ENCODE data around the gene TBC1D30.

Gene TBC1D30

DNA sequence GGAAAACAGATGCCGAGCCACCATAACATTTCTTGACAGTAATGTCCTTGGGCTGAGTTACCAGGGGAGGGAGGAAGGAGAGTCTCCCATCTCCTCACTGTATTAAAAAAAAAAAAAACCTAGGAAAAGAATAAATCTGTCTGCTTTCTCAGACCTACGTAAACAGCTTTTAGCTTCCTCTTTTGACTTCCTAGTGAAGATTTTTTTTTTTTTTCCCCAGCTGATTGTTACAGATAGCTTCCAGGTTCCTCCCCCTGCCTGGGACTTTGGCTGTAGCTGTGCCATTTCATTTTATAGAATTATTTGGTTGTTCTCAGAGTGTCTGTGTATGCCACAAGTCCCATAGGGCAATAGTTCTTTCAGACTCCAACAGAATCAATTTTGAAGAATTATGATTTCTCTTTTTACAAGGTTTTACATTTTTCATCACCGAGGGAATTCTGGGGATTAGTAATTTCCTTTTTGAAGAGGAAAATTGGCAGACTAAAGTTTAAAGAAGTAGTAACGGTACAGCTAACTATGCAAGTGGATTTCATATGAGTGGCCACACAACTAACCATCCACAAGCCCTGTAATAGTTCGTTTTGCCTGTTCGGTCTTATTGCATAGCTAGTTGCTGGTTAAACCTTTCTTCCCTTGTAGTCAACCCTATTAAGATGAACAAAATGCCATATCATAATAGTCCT is 42.1 kb upstream of the TBC1D30 start:
- TF ChIP-seq, protein P1, sequence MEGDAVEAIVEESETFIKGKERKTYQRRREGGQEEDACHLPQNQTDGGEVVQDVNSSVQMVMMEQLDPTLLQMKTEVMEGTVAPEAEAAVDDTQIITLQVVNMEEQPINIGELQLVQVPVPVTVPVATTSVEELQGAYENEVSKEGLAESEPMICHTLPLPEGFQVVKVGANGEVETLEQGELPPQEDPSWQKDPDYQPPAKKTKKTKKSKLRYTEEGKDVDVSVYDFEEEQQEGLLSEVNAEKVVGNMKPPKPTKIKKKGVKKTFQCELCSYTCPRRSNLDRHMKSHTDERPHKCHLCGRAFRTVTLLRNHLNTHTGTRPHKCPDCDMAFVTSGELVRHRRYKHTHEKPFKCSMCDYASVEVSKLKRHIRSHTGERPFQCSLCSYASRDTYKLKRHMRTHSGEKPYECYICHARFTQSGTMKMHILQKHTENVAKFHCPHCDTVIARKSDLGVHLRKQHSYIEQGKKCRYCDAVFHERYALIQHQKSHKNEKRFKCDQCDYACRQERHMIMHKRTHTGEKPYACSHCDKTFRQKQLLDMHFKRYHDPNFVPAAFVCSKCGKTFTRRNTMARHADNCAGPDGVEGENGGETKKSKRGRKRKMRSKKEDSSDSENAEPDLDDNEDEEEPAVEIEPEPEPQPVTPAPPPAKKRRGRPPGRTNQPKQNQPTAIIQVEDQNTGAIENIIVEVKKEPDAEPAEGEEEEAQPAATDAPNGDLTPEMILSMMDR (IDR thresholded peaks at IDR 0.05; ENCODE audit: borderline replicate concordance, insufficient read depth, low read depth, low read length) = no peak
- no peak overlapping the region for H3K4me3 ChIP-seq (ENCODE audit: low read depth, low read length)

DNA sequence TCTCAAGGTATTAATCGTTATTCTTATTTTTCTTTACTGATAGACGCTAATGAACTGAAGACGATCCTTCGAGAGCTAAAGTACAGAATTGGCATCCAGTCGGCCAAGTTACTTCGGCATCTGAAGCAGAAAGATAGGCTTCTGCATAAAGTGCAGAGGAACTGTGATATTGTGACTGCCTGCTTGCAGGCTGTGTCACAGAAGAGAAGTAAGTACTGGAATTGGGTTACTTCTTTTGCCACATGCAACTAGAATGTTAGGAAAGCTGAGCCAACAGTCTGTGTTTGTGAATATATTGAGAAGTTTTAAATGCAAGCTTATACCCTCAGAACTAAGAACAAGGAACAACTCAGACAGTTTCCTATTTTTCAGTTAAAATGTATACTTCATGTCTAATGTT is 38.6 kb upstream of the TBC1D30 start:
- TF ChIP-seq, protein P1 (IDR thresholded peaks at IDR 0.05; ENCODE audit: borderline replicate concordance, insufficient read depth, low read depth, low read length) = no peak
- no peak overlapping the region for H3K4me3 ChIP-seq (ENCODE audit: low read depth, low read length)

DNA sequence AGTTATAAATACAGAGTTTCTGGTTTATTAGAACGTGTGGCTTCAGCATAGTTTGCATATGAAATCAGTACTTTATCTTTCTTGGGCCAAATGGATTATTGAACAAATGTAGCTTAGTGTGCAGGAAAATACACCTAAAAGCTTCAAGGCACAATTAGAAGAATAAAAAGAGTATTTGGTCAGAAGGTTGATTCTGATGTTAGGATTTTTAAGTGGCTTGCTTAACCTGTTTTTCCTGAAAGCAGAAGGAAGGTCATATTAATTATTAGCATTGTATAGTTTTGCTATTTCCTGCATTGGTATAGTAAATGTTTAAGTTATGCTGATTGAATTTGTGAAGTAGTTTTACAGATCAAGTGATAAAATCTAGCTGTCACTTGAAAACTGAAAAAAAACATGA is 34.3 kb upstream of the TBC1D30 start:
- TF ChIP-seq, protein P1 (IDR thresholded peaks at IDR 0.05; ENCODE audit: borderline replicate concordance, insufficient read depth, low read depth, low read length) = no peak
- H3K4me3 ChIP-seq (ENCODE audit: low read depth, low read length) = no peak overlapping the region

DNA sequence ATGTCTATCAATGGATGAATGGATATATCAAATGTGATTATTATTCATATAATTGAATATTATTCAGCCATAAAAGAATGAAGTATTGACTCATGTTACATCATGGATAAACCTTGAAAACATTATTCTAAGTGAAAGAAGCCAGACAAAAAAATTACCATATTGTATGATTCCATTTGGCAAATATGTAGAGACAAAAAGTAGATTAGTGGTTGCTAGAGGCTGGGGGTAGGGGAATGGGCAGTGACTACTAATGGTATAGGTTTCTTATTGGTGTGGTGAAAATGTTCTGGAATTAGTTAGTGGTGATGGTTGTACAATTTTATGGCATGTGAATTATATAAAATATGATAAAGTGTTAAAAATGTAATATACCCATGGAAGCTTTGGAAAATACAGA is 33.4 kb upstream of the TBC1D30 start:
- no peak overlapping the region for H3K4me3 ChIP-seq (ENCODE audit: low read depth, low read length)
- TF ChIP-seq, protein P1 (IDR thresholded peaks at IDR 0.05; ENCODE audit: borderline replicate concordance, insufficient read depth, low read depth, low read length) = no peak

DNA sequence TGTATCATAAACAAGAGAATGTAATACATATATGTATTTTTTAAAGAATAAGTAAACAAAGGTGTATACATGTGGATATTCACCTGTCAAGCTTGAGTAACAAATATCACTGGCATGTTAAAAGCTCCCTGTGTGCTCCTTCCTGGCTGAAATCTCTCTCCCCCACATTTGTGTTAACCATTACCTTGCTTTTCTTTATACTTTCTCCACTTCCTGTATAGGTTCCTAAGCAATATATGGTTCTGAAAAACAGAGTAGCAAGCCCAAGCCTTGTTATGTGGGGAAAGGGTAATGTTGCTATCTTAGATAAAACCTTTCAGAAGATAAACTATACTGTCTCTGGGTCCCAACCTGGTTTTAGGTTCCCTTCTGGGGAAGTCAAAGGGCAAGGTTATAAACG is 32.3 kb upstream of the TBC1D30 start:
- TF ChIP-seq, protein P1 (IDR thresholded peaks at IDR 0.05; ENCODE audit: borderline replicate concordance, insufficient read depth, low read depth, low read length) = no peak
- H3K4me3 ChIP-seq (ENCODE audit: low read depth, low read length) = no peak overlapping the region

DNA sequence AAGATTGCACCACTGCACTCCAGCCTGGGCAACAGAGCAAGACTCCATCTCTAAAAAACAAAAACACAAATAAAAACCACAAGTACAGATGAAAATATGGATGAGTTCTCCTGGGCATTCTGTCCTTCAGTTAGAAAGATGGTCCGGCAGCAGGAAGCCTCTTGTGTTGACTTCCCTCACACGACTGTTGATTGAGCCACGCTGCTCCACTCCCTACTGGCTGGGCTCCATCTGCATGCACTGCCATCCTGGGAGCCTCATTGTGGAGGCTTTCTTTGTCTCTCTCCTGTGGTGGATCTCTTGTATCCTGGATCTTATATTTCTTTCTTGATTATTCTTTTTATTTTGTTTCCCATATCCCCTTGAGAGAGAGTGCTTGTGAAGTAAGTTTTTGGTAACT is 30.8 kb upstream of the TBC1D30 start:
- no peak overlapping the region for H3K4me3 ChIP-seq (ENCODE audit: low read depth, low read length)
- TF ChIP-seq, protein P1 (IDR thresholded peaks at IDR 0.05; ENCODE audit: borderline replicate concordance, insufficient read depth, low read depth, low read length) = no peak

DNA sequence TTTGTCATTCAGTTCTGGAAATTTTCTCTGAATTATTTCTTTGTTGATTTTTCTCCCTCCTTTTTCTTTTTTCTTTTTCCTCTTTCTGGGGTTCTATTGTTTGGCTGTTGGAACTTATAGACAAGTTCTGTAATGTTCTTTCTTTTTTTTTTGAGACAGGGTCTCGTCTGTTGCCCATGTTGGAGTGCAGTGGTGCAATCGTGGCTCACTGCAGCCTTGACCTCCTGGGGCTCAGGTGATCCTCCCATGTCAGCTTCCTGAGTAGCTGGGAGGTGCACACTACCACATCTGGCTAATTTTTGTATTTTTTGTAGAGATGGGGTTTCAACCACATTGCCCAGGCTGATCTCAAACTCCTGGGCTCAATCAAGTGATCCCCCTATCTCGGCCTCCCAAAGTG is 30.1 kb upstream of the TBC1D30 start:
- no peak overlapping the region for H3K4me3 ChIP-seq (ENCODE audit: low read depth, low read length)
- TF ChIP-seq, protein P1 (IDR thresholded peaks at IDR 0.05; ENCODE audit: borderline replicate concordance, insufficient read depth, low read depth, low read length) = no peak
